Measurements from ENCODE around the gene KIAA0825.

Gene KIAA0825

GRCh38 chr5:94425396-94425795, 193.0 kb downstream of the KIAA0825 start:
- no peak for DNase-seq

GRCh38 chr5:94423411-94423810, 195.0 kb downstream of the KIAA0825 start:
- DNase-seq: no peak

- DNase-seq: no peak
These were observed 195.6 kb downstream of the KIAA0825 start for GRCh38 chr5:94422812-94423211.

- no peak for DNase-seq
These were observed 197.5 kb downstream of the KIAA0825 start for GRCh38 chr5:94420885-94421284.

- no peak for DNase-seq
These were observed 202.6 kb downstream of the KIAA0825 start for GRCh38 chr5:94415798-94416197.

- DNase-seq: no peak
These were observed 209.0 kb downstream of the KIAA0825 start for GRCh38 chr5:94409440-94409839.

- DNase-seq: no peak
These were observed 211.4 kb downstream of the KIAA0825 start for GRCh38 chr5:94407023-94407422.

- DNase-seq: no peak
These were observed 214.9 kb downstream of the KIAA0825 start for GRCh38 chr5:94403483-94403882.

GRCh38 chr5:94402096-94402495, 216.3 kb downstream of the KIAA0825 start:
- no peak for DNase-seq

- DNase-seq: no peak
These were observed 220.9 kb downstream of the KIAA0825 start for GRCh38 chr5:94397508-94397907.

- no peak for DNase-seq
These were observed 221.7 kb downstream of the KIAA0825 start for GRCh38 chr5:94396687-94397086.

- no peak for DNase-seq
These were observed 222.9 kb downstream of the KIAA0825 start for GRCh38 chr5:94395468-94395867.

GRCh38 chr5:94391996-94392395, 226.4 kb downstream of the KIAA0825 start:
- DNase-seq: no peak

- DNase-seq: no peak
These were observed 228.9 kb downstream of the KIAA0825 start for GRCh38 chr5:94389515-94389899.

- no peak for DNase-seq
These were observed 229.5 kb downstream of the KIAA0825 start for GRCh38 chr5:94388773-94389514.

- no peak for DNase-seq
These were observed 232.6 kb downstream of the KIAA0825 start for GRCh38 chr5:94385767-94386166.

GRCh38 chr5:94378062-94378461, 240.3 kb downstream of the KIAA0825 start:
- DNase-seq: no peak

GRCh38 chr5:94376672-94377345, 241.6 kb downstream of the KIAA0825 start:
- DNase-seq: no peak

GRCh38 chr5:94375801-94376200, 242.6 kb downstream of the KIAA0825 start:
- no peak for DNase-seq

GRCh38 chr5:94374336-94374735, 244.1 kb downstream of the KIAA0825 start:
- DNase-seq: no peak

GRCh38 chr5:94367900-94368299, 250.5 kb downstream of the KIAA0825 start:
- DNase-seq: no peak

- DNase-seq: no peak
These were observed 251.6 kb downstream of the KIAA0825 start for GRCh38 chr5:94366811-94367210.

- no peak for DNase-seq
These were observed 255.5 kb downstream of the KIAA0825 start for GRCh38 chr5:94362857-94363256.
